Measurements from ENCODE around the gene PDE6D. TPM values are rescaled to one million over a fixed set of nuclear protein-coding genes. Genes with fewer than 3 reads are reported as not detected.

PDE6D gene
- total RNA-seq, 1 donor, result 19.2 TPM

DNA sequence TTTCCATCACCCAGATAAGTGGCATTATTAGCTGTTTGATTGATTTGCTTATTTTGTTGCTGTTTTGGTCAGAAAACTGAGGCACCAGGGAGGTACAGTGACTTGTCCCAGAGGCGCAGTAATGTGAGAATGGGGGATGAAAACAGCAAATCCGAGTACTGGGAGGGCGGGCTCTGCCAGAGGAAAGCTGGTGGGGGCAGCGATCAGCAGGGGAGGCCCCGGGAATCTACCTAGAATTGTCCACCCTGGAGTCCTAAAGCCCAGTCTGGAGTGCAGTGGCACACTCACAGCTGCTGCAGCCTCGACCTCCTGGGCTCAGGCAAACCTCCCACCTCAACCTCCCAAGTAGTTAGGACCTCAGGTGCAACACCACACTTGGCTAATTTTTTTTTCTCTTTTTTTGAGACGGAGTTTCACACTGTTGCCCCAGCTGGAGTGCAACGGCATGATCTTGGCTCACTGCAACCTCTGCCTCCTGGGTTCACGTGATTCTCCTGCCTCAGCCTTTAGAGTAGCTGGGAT, 89.8 kb downstream of the PDE6D start:
- Histone ChIP-seq H2AFZ (ENCODE audit: low read length) (no peak overlapping the region), H3K79me2 (ENCODE audit: insufficient read depth, low read length) (no peaks in the 10 kb centered on the region), H3K4me3 (ENCODE audit: insufficient read depth, low read length) (no peak overlapping the region), H3K27ac (ENCODE audit: low read depth, low read length) (no peak overlapping the region), H4K20me1 (ENCODE audit: insufficient read depth, low read length) (no peaks in the 10 kb centered on the region), H3K36me3 (ENCODE audit: insufficient read depth, low read length) (no peaks in the 10 kb centered on the region), H3K9me3 (ENCODE audit: low read depth, low read length) (no peaks in the 10 kb centered on the region), H3K27me3 (ENCODE audit: insufficient read depth, low read length) (no peaks in the 10 kb centered on the region), H3K4me1 (ENCODE audit: insufficient read depth, low read length) (no peaks in the 10 kb centered on the region), H3K4me2 (ENCODE audit: insufficient read depth, low read length) (no peak overlapping the region)
- DNase-seq (ENCODE audit: insufficient read length, low spot score, missing footprints), result peak; percentile 32
- TF ChIP-seq, protein P1, sequence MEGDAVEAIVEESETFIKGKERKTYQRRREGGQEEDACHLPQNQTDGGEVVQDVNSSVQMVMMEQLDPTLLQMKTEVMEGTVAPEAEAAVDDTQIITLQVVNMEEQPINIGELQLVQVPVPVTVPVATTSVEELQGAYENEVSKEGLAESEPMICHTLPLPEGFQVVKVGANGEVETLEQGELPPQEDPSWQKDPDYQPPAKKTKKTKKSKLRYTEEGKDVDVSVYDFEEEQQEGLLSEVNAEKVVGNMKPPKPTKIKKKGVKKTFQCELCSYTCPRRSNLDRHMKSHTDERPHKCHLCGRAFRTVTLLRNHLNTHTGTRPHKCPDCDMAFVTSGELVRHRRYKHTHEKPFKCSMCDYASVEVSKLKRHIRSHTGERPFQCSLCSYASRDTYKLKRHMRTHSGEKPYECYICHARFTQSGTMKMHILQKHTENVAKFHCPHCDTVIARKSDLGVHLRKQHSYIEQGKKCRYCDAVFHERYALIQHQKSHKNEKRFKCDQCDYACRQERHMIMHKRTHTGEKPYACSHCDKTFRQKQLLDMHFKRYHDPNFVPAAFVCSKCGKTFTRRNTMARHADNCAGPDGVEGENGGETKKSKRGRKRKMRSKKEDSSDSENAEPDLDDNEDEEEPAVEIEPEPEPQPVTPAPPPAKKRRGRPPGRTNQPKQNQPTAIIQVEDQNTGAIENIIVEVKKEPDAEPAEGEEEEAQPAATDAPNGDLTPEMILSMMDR (IDR thresholded peaks at IDR 0.05; ENCODE audit: extremely low read depth, low read depth, low read length), result no peak

DNA sequence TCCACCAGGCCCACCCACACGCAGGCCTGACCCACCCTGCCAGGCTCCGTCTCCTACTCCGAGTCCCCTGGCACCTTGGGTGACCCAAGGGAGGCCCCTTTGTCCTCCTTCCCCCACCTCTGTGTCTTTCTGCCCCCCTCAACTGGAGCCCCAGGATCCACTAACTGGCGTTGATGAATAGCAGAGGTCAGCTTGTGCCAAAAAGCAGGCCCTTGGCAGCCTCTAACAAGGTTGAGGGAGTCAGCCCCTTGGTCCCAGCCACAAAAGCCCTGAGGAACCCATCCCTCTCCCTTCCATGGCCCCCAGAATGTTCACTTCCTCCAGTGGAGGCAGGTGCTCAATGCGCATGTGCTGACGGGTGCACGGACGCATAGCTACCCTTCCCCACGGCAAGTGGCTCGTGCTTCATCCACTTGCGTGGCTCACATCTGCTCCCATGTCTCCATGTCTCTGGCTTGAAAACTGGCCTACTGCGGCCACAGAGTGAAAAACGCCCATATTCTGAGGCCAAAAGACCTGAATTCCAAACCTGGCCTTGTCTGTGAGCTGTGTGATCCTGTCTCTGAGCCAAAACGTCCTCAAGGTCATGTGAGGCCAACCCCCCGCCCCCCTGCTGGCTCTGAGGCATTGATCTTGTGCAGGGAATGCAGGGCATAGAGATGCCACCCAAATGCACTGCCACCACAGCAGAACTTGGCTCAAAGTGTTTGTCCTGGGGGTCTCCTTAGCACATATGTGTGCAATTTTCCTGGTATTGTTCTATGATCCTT, 91.8 kb downstream of the PDE6D start:
- TF ChIP-seq, protein P1 (IDR thresholded peaks at IDR 0.05; ENCODE audit: extremely low read depth, low read depth, low read length), result no peak
- no peak overlapping the region for H3K27ac ChIP-seq (ENCODE audit: low read depth, low read length)
- no peaks in the 10 kb centered on the region for H3K36me3 ChIP-seq (ENCODE audit: insufficient read depth, low read length)

DNA sequence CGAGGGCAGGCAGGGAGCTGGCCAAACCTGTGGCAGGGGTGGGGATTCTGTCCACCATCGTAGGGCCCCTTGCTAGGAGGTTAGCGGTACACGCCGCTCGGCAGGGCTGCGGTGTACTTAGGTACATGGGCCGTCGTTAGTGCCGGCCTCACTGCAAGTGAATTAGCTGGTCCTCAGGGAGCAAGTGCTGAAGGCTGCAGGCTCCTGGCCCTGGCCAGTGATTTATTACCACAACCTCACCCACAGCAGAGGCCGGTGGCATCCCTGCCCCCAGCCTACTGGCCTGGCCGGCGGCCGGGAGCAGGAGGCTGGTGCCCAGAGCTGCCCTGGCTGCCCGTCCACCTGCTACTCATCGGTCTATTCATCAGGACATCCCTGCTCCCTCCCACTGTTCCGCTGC, 92.4 kb downstream of the PDE6D start:
- no peak overlapping the region for H3K4me3 ChIP-seq (ENCODE audit: insufficient read depth, low read length)
- H4K20me1 ChIP-seq (ENCODE audit: insufficient read depth, low read length), result no peaks in the 10 kb centered on the region
- H3K4me2 ChIP-seq (ENCODE audit: insufficient read depth, low read length), result no peak overlapping the region
- H3K9me3 ChIP-seq (ENCODE audit: low read depth, low read length), result no peaks in the 10 kb centered on the region
- H3K27me3 ChIP-seq (ENCODE audit: insufficient read depth, low read length), result no peaks in the 10 kb centered on the region
- H2AFZ ChIP-seq (ENCODE audit: low read length), result no peak overlapping the region
- TF ChIP-seq, protein P1 (IDR thresholded peaks at IDR 0.05; ENCODE audit: extremely low read depth, low read depth, low read length), result no peak
- DNase-seq (ENCODE audit: insufficient read length, low spot score, missing footprints), result peak; percentile 26
- H3K36me3 ChIP-seq (ENCODE audit: insufficient read depth, low read length), result no peaks in the 10 kb centered on the region
- no peaks in the 10 kb centered on the region for H3K4me1 ChIP-seq (ENCODE audit: insufficient read depth, low read length)
- no peak overlapping the region for H3K27ac ChIP-seq (ENCODE audit: low read depth, low read length)
- H3K79me2 ChIP-seq (ENCODE audit: insufficient read depth, low read length), result no peaks in the 10 kb centered on the region

More for the DNA sequence above, 91.8 kb downstream of the PDE6D start:
- H3K27me3 ChIP-seq (ENCODE audit: insufficient read depth, low read length), result no peaks in the 10 kb centered on the region
- H3K4me1 ChIP-seq (ENCODE audit: insufficient read depth, low read length), result no peaks in the 10 kb centered on the region
- no peak overlapping the region for H3K4me3 ChIP-seq (ENCODE audit: insufficient read depth, low read length)
- H2AFZ ChIP-seq (ENCODE audit: low read length), result no peak overlapping the region
- no peaks in the 10 kb centered on the region for H3K79me2 ChIP-seq (ENCODE audit: insufficient read depth, low read length)
- H4K20me1 ChIP-seq (ENCODE audit: insufficient read depth, low read length), result no peaks in the 10 kb centered on the region
- no peaks in the 10 kb centered on the region for H3K9me3 ChIP-seq (ENCODE audit: low read depth, low read length)
- H3K4me2 ChIP-seq (ENCODE audit: insufficient read depth, low read length), result no peak overlapping the region
- peak; percentile 69 for DNase-seq (ENCODE audit: insufficient read length, low spot score, missing footprints)

DNA sequence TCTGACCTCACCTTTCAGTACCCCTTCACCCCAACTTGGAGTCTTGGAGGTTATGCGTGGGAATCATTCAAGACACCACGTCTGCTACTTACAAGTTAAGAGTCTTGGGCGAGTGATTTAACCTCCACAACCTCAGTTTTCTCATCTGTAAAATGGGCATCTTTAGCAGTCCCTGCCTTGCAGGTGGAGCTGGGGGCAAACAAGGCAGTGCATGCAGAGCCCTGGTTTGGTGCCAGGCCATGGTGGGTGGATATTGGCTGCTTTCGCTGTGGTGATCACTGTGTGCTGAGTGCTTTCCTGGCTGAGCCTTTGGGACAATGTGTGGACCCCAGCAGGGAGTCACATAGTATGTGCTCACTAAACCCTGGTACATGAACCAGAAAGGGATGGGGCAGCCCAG, 93.1 kb downstream of the PDE6D start:
- no peak overlapping the region for H2AFZ ChIP-seq (ENCODE audit: low read length)
- no peak for DNase-seq (ENCODE audit: insufficient read length, low spot score, missing footprints)
- H3K4me1 ChIP-seq (ENCODE audit: insufficient read depth, low read length), result no peaks in the 10 kb centered on the region
- TF ChIP-seq, protein P1 (IDR thresholded peaks at IDR 0.05; ENCODE audit: extremely low read depth, low read depth, low read length), result no peak
- no peaks in the 10 kb centered on the region for H3K36me3 ChIP-seq (ENCODE audit: insufficient read depth, low read length)
- no peak overlapping the region for H3K27ac ChIP-seq (ENCODE audit: low read depth, low read length)
- no peaks in the 10 kb centered on the region for H3K27me3 ChIP-seq (ENCODE audit: insufficient read depth, low read length)
- no peaks in the 10 kb centered on the region for H4K20me1 ChIP-seq (ENCODE audit: insufficient read depth, low read length)
- H3K79me2 ChIP-seq (ENCODE audit: insufficient read depth, low read length), result no peaks in the 10 kb centered on the region
- no peaks in the 10 kb centered on the region for H3K9me3 ChIP-seq (ENCODE audit: low read depth, low read length)
- H3K4me2 ChIP-seq (ENCODE audit: insufficient read depth, low read length), result no peak overlapping the region
- H3K4me3 ChIP-seq (ENCODE audit: insufficient read depth, low read length), result no peak overlapping the region
